K562 (cell line): ENCODE results near the gene ABCB6. TPM values are rescaled to one million over a fixed set of nuclear protein-coding genes. Genes with fewer than 3 reads are reported as not detected.

Experiments
- ATAC-seq: fragments of 200-7000 bp; cut with Tn5 transposase; 3 replicates; pipeline ENCODE4 v1.9.1; 2020; ENCODE audit warnings: moderate library complexity
- BruUV-seq: library from RNA; stranded (reverse); fragments of 400-500 nt; replicated peaks from 2 replicates; lab custom pipeline; 2021; lab: Mats Ljungman, UMichigan
- CTCF ChIA-PET: fragments of 300-600 bp; formaldehyde crosslinking; extraction: SDS; loops from one replicate; lab custom pipeline; 2021; ENCODE audit warnings: low intra/inter-chr PET ratio; lab: Yijun Ruan, JAX
- POLR2A ChIA-PET: fragments of 300-600, 350-650 bp; sonication (Branson Sonifier 250); formaldehyde crosslinking; extraction: SDS; loops from one replicate; lab custom pipeline; 2021; ENCODE audit warnings: antibody characterized with exemption, inconsistent platforms; lab: Yijun Ruan, JAX
- DNase-seq, 4 experiments: peaks; one replicate each; pipeline versions ENCODE4 v3.0.0 to v3.0.0-alpha.2; 2011 to 2018; ENCODE audit warnings: low spot score in 3 of 4, mixed read lengths in 3 of 4; ENCODE audit errors: extremely low read depth in 1 of 4
- FAIRE-seq: peaks from 2 replicates; lab custom pipeline; 2011; peaks lifted over from hg19 to GRCh38; lab: Jason Lieb, UNC
- H2AFZ ChIP-seq: 2 replicates; pipeline ENCODE4 v1.6.0; 2011; ENCODE audit warnings: low read depth, low read length, control low read depth, inconsistent platforms
- H3K27ac ChIP-seq: fragments of 200-600 bp; 3 replicates; pipeline ENCODE4 v1.8.0; 2011; ENCODE audit warnings: low read depth, mild to moderate bottlenecking, control low read depth, inconsistent platforms, low read length, moderate library complexity, mixed read lengths; ENCODE audit errors: extremely low read depth
- H3K27me3 ChIP-seq, 2 experiments: fragments of 300-600 bp in 1 of 2; 2 replicates in 1 of 2; 3 replicates in 1 of 2; pipeline versions ENCODE4 v1.6.0 to v1.8.0; 2011; ENCODE audit warnings: inconsistent platforms in 2 of 2, low read length in 2 of 2, mild to moderate bottlenecking in 1 of 2, mixed read lengths in 1 of 2, moderate library complexity in 1 of 2; ENCODE audit not compliant: control insufficient read depth in 2 of 2, insufficient read depth in 2 of 2
- H3K36me3 ChIP-seq: fragments of 300-600 bp; 3 replicates; pipeline ENCODE4 v1.8.0; 2011; ENCODE audit warnings: mild to moderate bottlenecking, low read length, inconsistent platforms; ENCODE audit not compliant: control insufficient read depth, insufficient read depth
- H3K4me1 ChIP-seq, 2 experiments: fragments of 200-600 bp in 1 of 2; replicated peaks in 1 of 2; 2 replicates in 1 of 2; 3 replicates in 1 of 2; pipeline versions ENCODE4 v1.5.1 to v1.8.0; 2011; ENCODE audit warnings: inconsistent platforms in 2 of 2, low read length in 2 of 2, mild to moderate bottlenecking in 1 of 2, mixed read lengths in 1 of 2, moderate library complexity in 1 of 2; ENCODE audit not compliant: control insufficient read depth in 2 of 2, insufficient read depth in 2 of 2
- H3K4me2 ChIP-seq: 2 replicates; pipeline ENCODE4 v1.6.1; 2011; ENCODE audit warnings: low read length, control low read depth, inconsistent platforms, mixed read lengths; ENCODE audit not compliant: insufficient read depth
- H3K4me3 ChIP-seq: fragments of 200-600 bp; sonication (generic), shearing (Covaris generic); 2 replicates; pipeline ENCODE4 v1.5.1; 2016; ENCODE audit warnings: control low read depth, inconsistent platforms
- H3K79me2 ChIP-seq: fragments of 200-600 bp; 3 replicates; pipeline ENCODE4 v1.8.0; 2011; ENCODE audit warnings: low read length, inconsistent platforms; ENCODE audit not compliant: control insufficient read depth, insufficient read depth
- H3K9ac ChIP-seq, 2 experiments: 2 replicates each; pipeline versions ENCODE4 v1.6.0 to v1.6.1; 2011; ENCODE audit warnings: low read depth in 2 of 2, low read length in 2 of 2, control low read depth in 1 of 2, inconsistent platforms in 1 of 2, mild to moderate bottlenecking in 1 of 2, mixed read lengths in 1 of 2; ENCODE audit not compliant: insufficient read depth in 1 of 2
- H3K9me1 ChIP-seq: one replicate; pipeline ENCODE4 v1.6.0; 2011; ENCODE audit warnings: inconsistent platforms, mild to moderate bottlenecking, low read length, moderate library complexity; ENCODE audit not compliant: control insufficient read depth, insufficient read depth
- H3K9me3 ChIP-seq: replicated peaks from 2 replicates; pipeline ENCODE4 v1.5.1; 2011; ENCODE audit warnings: low read depth, low read length, inconsistent platforms; ENCODE audit not compliant: control insufficient read depth, insufficient read depth
- H4K20me1 ChIP-seq: replicated peaks from 2 replicates; pipeline ENCODE4 v1.6.1; 2011; ENCODE audit warnings: low read length, inconsistent platforms, mixed read lengths; ENCODE audit not compliant: control insufficient read depth, insufficient read depth
- C11orf30 ChIP-seq: fragments of 450-650 bp; IDR thresholded peaks from 2 replicates; pipeline ENCODE4 v1.6.1; 2016; ENCODE audit warnings: low read depth, mild to moderate bottlenecking
- HDAC1 ChIP-seq, 2 experiments: fragments of 450-650 bp; IDR thresholded peaks; 2 replicates each; pipeline ENCODE4 v1.6.1; 2016 to 2017; ENCODE audit warnings: inconsistent platforms in 1 of 2, mild to moderate bottlenecking in 1 of 2, moderate library complexity in 1 of 2
- KLF10 ChIP-seq: fragments of 250-450 bp; sonication (Bioruptor Pico); IDR thresholded peaks from 2 replicates; pipeline ENCODE4 v1.6.1; 2021; ENCODE audit warnings: matching md5 sums
- MAZ ChIP-seq, 2 experiments: fragments of 450-650 bp in 1 of 2; sonication (generic) in 1 of 2; formaldehyde crosslinking; IDR thresholded peaks in 1 of 2; conservative IDR thresholded peaks in 1 of 2; 2 replicates each; pipeline versions ENCODE4 v1.4.0 to v1.5.0; 2020; ENCODE audit warnings: mild to moderate bottlenecking in 1 of 2, missing genetic modification reagents in 1 of 2
- NFIC ChIP-seq: fragments of 450-650 bp; IDR thresholded peaks from 2 replicates; pipeline ENCODE4 v1.6.1; 2017; ENCODE audit warnings: mild to moderate bottlenecking, inconsistent platforms
- NFRKB ChIP-seq: fragments of 450-650 bp; IDR thresholded peaks from 2 replicates; pipeline ENCODE4 v1.6.1; 2016; ENCODE audit warnings: low read depth
- OTX1 ChIP-seq: fragments of 450-650 bp; formaldehyde crosslinking; IDR thresholded peaks from 2 replicates; pipeline ENCODE4 v1.4.0; 2022; ENCODE audit warnings: mild to moderate bottlenecking
- PML ChIP-seq: IDR thresholded peaks from 2 replicates; pipeline ENCODE4 v1.6.1; 2012; ENCODE audit warnings: low read length, inconsistent platforms
- POLR2A ChIP-seq: fragments of 450-650 bp; conservative IDR thresholded peaks from 2 replicates; pipeline ENCODE4 v1.6.1; 2016
- POLR2B ChIP-seq: fragments of 450-650 bp; IDR thresholded peaks from 2 replicates; pipeline ENCODE4 v1.6.1; 2018; ENCODE audit warnings: low read depth; ENCODE audit not compliant: partially characterized antibody
- POLR2H ChIP-seq: IDR thresholded peaks from 2 replicates; pipeline ENCODE4 v1.6.1; 2016; ENCODE audit warnings: missing genetic modification characterization, low read depth, mild to moderate bottlenecking, control low read depth, missing compliant biosample characterization, moderate library complexity
- SMAD3 ChIP-seq: fragments of 450-650 bp; formaldehyde crosslinking; conservative IDR thresholded peaks from 2 replicates; pipeline ENCODE4 v1.4.0; 2020; ENCODE audit warnings: mild to moderate bottlenecking
- TAF9B ChIP-seq: fragments of 450-650 bp; IDR thresholded peaks from 2 replicates; pipeline ENCODE4 v1.6.1; 2018; ENCODE audit warnings: mild to moderate bottlenecking; ENCODE audit not compliant: partially characterized antibody
- TBP ChIP-seq: optimal IDR thresholded peaks from 2 replicates; pipeline ENCODE3; 2011; ENCODE audit warnings: low read depth, low read length, improper control_type of control experiment
- TEAD2 ChIP-seq: fragments of 450-650 bp; IDR thresholded peaks from 2 replicates; pipeline ENCODE4 v1.6.1; 2016; ENCODE audit warnings: missing genetic modification characterization, control low read depth, missing compliant biosample characterization
- ZNF121 ChIP-seq: sonication (generic); formaldehyde crosslinking; conservative IDR thresholded peaks from 2 replicates; pipeline ENCODE4 v1.8.0; 2022; ENCODE audit warnings: missing genetic modification reagents
- ZNF133 ChIP-seq: fragments of 250-450 bp; sonication (Bioruptor Pico); IDR thresholded peaks from 2 replicates; pipeline ENCODE4 v1.4.0; 2020; ENCODE audit warnings: mild to moderate bottlenecking
- ZNF253 ChIP-seq: fragments of 250-450 bp; sonication (Bioruptor Pico); conservative IDR thresholded peaks from 2 replicates; pipeline ENCODE4 v1.6.1; 2021; ENCODE audit warnings: mild to moderate bottlenecking
- ZNF766 ChIP-seq: fragments of 200-800 bp; sonication (Bioruptor generic); conservative IDR thresholded peaks from 2 replicates; pipeline ENCODE4 v1.6.1; 2016; ENCODE audit warnings: missing genetic modification characterization, missing compliant biosample characterization
- ZNF778 ChIP-seq: fragments of 450-650 bp; formaldehyde crosslinking; IDR thresholded peaks from 2 replicates; pipeline ENCODE4 v1.4.0; 2020; ENCODE audit warnings: mild to moderate bottlenecking, moderate library complexity
- WGBS: fragments of 100-300 bp; shearing (Covaris generic); methylation state at CpG from one replicate; pipeline ENCODE4 v1.1.6; 2016; ENCODE audit warnings: low coverage, mixed read lengths; ENCODE audit not compliant: insufficient coverage; ENCODE audit errors: missing lambda C conversion rate; 5-methylcytosine and 5-hydroxymethylcytosine counted together
- in situ Hi-C: fragments of 300-500 bp; cut with MboI; formaldehyde crosslinking; loops from 4 replicates; pipeline ENCODE4 v1.15.0; 2018; ENCODE audit warnings: inconsistent platforms, mixed read lengths
- intact Hi-C: fragments of 100-400 bp; cut with micrococcal nuclease; formaldehyde crosslinking; loops from 2 replicates; pipeline ENCODE4 v1.14.2; 2022
- polyA plus RNA-seq, 8 experiments: library from polyadenylated mRNA; depleted of rRNA in 4 of 8; stranded (reverse) in 5 of 8; unstranded in 3 of 8; fragments of >200 nt; fragmentation: Nextera tagmentation in 2 of 8; fragmentation: Illumina TruSeq in 1 of 8; extraction: Ambion mirVana in 2 of 8; extraction: Trizol in 1 of 8; gene quantifications; 2 replicates each; pipeline versions ENCODE4 v1.2.1 to v1.2.3, GENCODE V29; 2011 to 2014; ENCODE audit warnings: inconsistent platforms in 1 of 8, missing spikeins in 1 of 8
- total RNA-seq, 7 experiments: library from RNA; depleted of rRNA in 6 of 7; stranded (reverse); fragments of >200 nt in 6 of 7; fragmentation: Illumina TruSeq in 2 of 7; extraction: Trizol in 2 of 7; gene quantifications; 2 replicates each; pipeline versions ENCODE4 v1.2.1 to v1.2.3, GENCODE V29; 2011 to 2021; ENCODE audit warnings: low replicate concordance in 1 of 7
- TF ChIP-seq, protein P1 (sequence below): fragments of 450-650 bp; formaldehyde crosslinking; IDR thresholded peaks from 2 replicates; pipeline ENCODE4 v1.4.0; 2020; ENCODE audit warnings: mild to moderate bottlenecking, moderate library complexity
- TF ChIP-seq, protein P2 (sequence below), 2 experiments: fragments of 250-450 bp in 1 of 2; fragments of 450-650 bp in 1 of 2; sonication (Bioruptor Pico) in 1 of 2; IDR thresholded peaks; 2 replicates each; pipeline versions ENCODE4 v1.6.1 to v1.8.0; 2016 to 2021; ENCODE audit warnings: mild to moderate bottlenecking in 2 of 2, moderate library complexity in 2 of 2, missing compliant biosample characterization in 1 of 2, missing genetic modification characterization in 1 of 2

Gene ABCB6
- total and polyA plus RNA-seq, 9 of the 15 experiments (the other 6 are each of a cell fraction or from before 2014, with no cell fraction given), result 3.7 to 29.8 (median 16.8) TPM

DNA sequence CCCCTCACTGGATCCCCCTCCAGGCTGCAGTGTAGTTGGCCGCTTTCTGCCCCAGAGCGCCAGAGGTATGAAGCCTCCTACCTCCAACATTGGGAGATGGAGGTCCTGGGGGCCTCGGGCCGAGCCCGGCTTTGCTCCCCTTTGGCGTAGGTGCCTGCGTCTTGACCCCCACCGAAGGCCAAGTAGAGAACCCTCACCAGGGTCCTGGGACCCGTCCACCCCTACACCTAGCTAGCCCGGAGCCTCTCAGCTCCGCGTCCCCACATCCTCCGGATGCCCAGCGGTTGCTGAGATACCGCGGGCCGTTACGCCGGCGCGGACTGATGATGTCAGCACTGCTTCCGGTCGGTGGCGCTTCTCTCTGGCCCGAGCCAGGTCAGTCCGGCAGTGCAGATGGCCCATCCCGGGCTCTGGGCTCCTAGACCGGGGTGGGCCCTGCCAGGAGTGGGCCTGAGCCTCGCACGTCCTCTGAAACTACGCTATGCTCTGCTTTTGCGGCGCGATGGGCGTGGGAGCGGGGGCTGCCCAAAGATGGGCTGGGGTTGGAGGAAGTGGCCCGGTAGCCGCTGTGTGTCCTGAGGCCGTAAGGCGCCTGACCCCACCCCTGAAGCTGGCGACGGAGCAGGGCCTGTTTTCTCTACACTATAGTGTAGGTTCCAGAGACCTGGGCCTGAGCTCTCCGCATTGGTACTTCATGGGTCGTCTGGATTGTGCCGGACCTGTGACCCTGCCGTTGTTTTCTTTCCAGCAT, 26.6 kb upstream of the ABCB6 start, which contains the start of the genes GLB1L and STK16:
Gene GLB1L (minus strand): TSS at position 297 of the 751 bp plus-strand sequence. CDS start 1,871 bp downstream, outside the sequence.
Gene STK16 (plus strand): TSS at position 332 of the 751 bp plus-strand sequence. CDS start 521 bp downstream, outside the sequence.
- Histone ChIP-seq H3K9me3 (no peaks in the 10 kb centered on the region), H3K4me2 (peak within 1 kb of the TSS; percentile 92), H4K20me1 (0 out of 2 replicates have a peak, but pooled peaks cover 3% of the 10 kb centered on the region), H2AFZ (peak within 1 kb of the TSS; percentile 86), H3K4me1 (peaks cover 21 to 32% of the 10 kb centered on the region in 2 experiments; a peak in 4 of 5 replicates), H3K9ac (peak within 1 kb of the TSS; percentile 94 to 99), H3K36me3 (peaks cover 39% of the 10 kb centered on the region), H3K4me3 (peak within 1 kb of the TSS; percentile 93), H3K9me1 (no peaks in the 10 kb centered on the region), H3K27me3 (no peaks in the 10 kb centered on the region), H3K27ac (peak within 1 kb of the TSS; percentile 95), H3K79me2 (peaks cover 17% of the 10 kb centered on the region)
- intact Hi-C loops, result loop anchor here (2.0 kb wide), 1 partner anchor 17 kb away; the partner anchor contains the start of genes ANKZF1 and ATG9A
- in situ Hi-C loops, result no loop called here
- WGBS, result 1% methylated on average over 19 of the region's 46 CpGs
- CTCF ChIA-PET, result no interaction called here
- FAIRE-seq (peak; percentile 86), ATAC-seq (peak; percentile 92), DNase-seq (peak; percentile 89 to 93 (median 90))
- POLR2A ChIA-PET, result interaction anchor here (0.6 to 2.2 kb wide), 13 partner anchors 8 to 641 kb away, joined by 3 to 12 read pairs (median 4); partner anchors contain the start of genes ANKZF1, ATG9A, DNAJB2 and DNPEP
- TSS peak; percentile 76 for BruUV-seq
- peak; percentile 68 to 80; a peak in 3 of 4 replicates for TF ChIP-seq MAZ (CRISPR knock-in tag; conservative IDR thresholded peaks at IDR 0.05 in 1 of 2, IDR thresholded peaks at IDR 0.05 in 1 of 2)
- TF ChIP-seq TBP, result peak; percentile 68
- TF ChIP-seq POLR2B, result peak; percentile 86
- peak; percentile 92 for TF ChIP-seq POLR2A
- TF ChIP-seq, protein P1, sequence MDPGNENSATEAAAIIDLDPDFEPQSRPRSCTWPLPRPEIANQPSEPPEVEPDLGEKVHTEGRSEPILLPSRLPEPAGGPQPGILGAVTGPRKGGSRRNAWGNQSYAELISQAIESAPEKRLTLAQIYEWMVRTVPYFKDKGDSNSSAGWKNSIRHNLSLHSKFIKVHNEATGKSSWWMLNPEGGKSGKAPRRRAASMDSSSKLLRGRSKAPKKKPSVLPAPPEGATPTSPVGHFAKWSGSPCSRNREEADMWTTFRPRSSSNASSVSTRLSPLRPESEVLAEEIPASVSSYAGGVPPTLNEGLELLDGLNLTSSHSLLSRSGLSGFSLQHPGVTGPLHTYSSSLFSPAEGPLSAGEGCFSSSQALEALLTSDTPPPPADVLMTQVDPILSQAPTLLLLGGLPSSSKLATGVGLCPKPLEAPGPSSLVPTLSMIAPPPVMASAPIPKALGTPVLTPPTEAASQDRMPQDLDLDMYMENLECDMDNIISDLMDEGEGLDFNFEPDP, result no peak
- TF ChIP-seq C11orf30, result peak; percentile 95
- no peak for TF ChIP-seq ZNF133
- no peak for TF ChIP-seq ZNF121 (CRISPR knock-in tag)
- peak; percentile 40; the same call in 1 of the 2 replicates for TF ChIP-seq NFIC
- TF ChIP-seq POLR2H (tag), result peak; percentile 69
- peak in 1 of 2 experiments; percentile 82; a peak in 2 of 4 replicates for TF ChIP-seq HDAC1 (IDR thresholded peaks at IDR 0.05)
- TF ChIP-seq ZNF253 (CRISPR knock-in tag), result no peak
- TF ChIP-seq, protein P2, sequence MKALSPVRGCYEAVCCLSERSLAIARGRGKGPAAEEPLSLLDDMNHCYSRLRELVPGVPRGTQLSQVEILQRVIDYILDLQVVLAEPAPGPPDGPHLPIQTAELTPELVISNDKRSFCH (CRISPR knock-in tag; IDR thresholded peaks at IDR 0.05), result no peak
- TF ChIP-seq, protein P2 (tag; IDR thresholded peaks at IDR 0.05), result no peak
- 0 out of 2 replicates have a peak, but pooled peaks have one; percentile 27 for TF ChIP-seq NFRKB
- no peak for TF ChIP-seq TEAD2 (tag)
- peak; percentile 37; the same call in 1 of the 2 replicates for TF ChIP-seq PML
- peak; percentile 69 for TF ChIP-seq TAF9B
- no peak for TF ChIP-seq ZNF778 (CRISPR knock-in tag)
- no peak for TF ChIP-seq SMAD3 (CRISPR knock-in tag)
- no peak for TF ChIP-seq OTX1 (CRISPR knock-in tag)
- TF ChIP-seq ZNF766, result no peak
- TF ChIP-seq KLF10 (CRISPR knock-in tag), result no peak
